GM19455 (cell line): ENCODE results near the gene TBRG4.
A peak's percentile ranks its signal among the peaks of the same experiment; 100 is the strongest.
"Not testable (repeated sequence)": the region's sequence is repeated elsewhere in the genome, so short reads cannot be mapped to it uniquely, and the experiment has no call there.

Source experiments
- ATAC-seq: cut with Tn5 transposase; IDR thresholded peaks from one replicate; pipeline ENCODE4 v1.9.1; 2021; ENCODE audit not compliant: unreplicated experiment

The TBRG4 gene

GRCh38 chr7:45111298-45112223, at the start of gene TBRG4:
Gene TBRG4, minus strand, starts transcription at chr7:45111697. Its CDS starts 2,460 bp downstream, at chr7:45109237.
- peak; percentile 93 for ATAC-seq

GRCh38 chr7:45161138-45161537, 49.6 kb upstream of the TBRG4 start:
- no peak for ATAC-seq

GRCh38 chr7:45160417-45160881, 49.0 kb upstream of the TBRG4 start:
- ATAC-seq: no peak

- no peak for ATAC-seq
These were observed 47.8 kb upstream of the TBRG4 start for GRCh38 chr7:45159296-45159695.

- no peak for ATAC-seq
These were observed 47.0 kb upstream of the TBRG4 start for GRCh38 chr7:45158471-45158870.

- ATAC-seq: no peak
These were observed 46.3 kb upstream of the TBRG4 start, which contains the start of gene RAMP3 for GRCh38 chr7:45157653-45158401. Gene RAMP3, plus strand, starts transcription at chr7:45157791. Its CDS starts 38 bp downstream, at chr7:45157829.

GRCh38 chr7:45157286-45157652, 45.8 kb upstream of the TBRG4 start:
- ATAC-seq: no peak

- no peak for ATAC-seq
These were observed 45.2 kb upstream of the TBRG4 start for GRCh38 chr7:45156516-45157272.

- ATAC-seq: no peak
These were observed 44.4 kb upstream of the TBRG4 start for GRCh38 chr7:45155941-45156340.

- no peak for ATAC-seq
These were observed 43.9 kb upstream of the TBRG4 start for GRCh38 chr7:45155357-45155900.

GRCh38 chr7:45153861-45154260, 42.4 kb upstream of the TBRG4 start:
- not testable (repeated sequence) for ATAC-seq

GRCh38 chr7:45153233-45153632, 41.7 kb upstream of the TBRG4 start:
- ATAC-seq: no peak

GRCh38 chr7:45151967-45152366, 40.5 kb upstream of the TBRG4 start:
- ATAC-seq: no peak

- ATAC-seq: no peak
These were observed 39.7 kb upstream of the TBRG4 start for GRCh38 chr7:45151131-45151684.

- ATAC-seq: no peak
These were observed 38.7 kb upstream of the TBRG4 start for GRCh38 chr7:45150199-45150598.

GRCh38 chr7:45149606-45150005, 38.1 kb upstream of the TBRG4 start:
- ATAC-seq: no peak

- no peak for ATAC-seq
These were observed 37.1 kb upstream of the TBRG4 start for GRCh38 chr7:45148653-45148973.

GRCh38 chr7:45147858-45148652, 36.6 kb upstream of the TBRG4 start:
- no peak for ATAC-seq

- no peak for ATAC-seq
These were observed 35.3 kb upstream of the TBRG4 start for GRCh38 chr7:45146531-45147379.
